OCI-LY3 (cell line): ENCODE results near the gene PFN1.

Source experiments
- H2AFZ ChIP-seq: fragments of 200-600, 300-600 bp; shearing (Covaris generic); 2 replicates; pipeline ENCODE4 v1.6.0; 2014; ENCODE audit warnings: antibody characterized with exemption, low read depth, low read length
- H3K27ac ChIP-seq: fragments of 200-600, 300-600 bp; sonication (generic); 2 replicates; pipeline ENCODE4 v1.5.1; 2014; ENCODE audit warnings: mild to moderate bottlenecking, low read length, moderate library complexity, mixed read lengths
- H3K27me3 ChIP-seq: fragments of 200-600, 300-600 bp; sonication (generic); 2 replicates; pipeline ENCODE4 v1.6.1; 2014; ENCODE audit warnings: low read depth, low read length, mixed read lengths
- H3K36me3 ChIP-seq: fragments of 200-600, 300-600 bp; sonication (generic); replicated peaks from 2 replicates; pipeline ENCODE3; 2014; ENCODE audit warnings: low read depth, low read length, mixed read lengths
- H3K4me1 ChIP-seq: fragments of 300-600, 200-600 bp; sonication (generic); 2 replicates; pipeline ENCODE4 v1.6.1; 2014; ENCODE audit warnings: low read length, mixed read lengths
- H3K4me2 ChIP-seq: fragments of 200-600, 300-600 bp; sonication (generic); 2 replicates; pipeline ENCODE4 v1.6.1; 2014; ENCODE audit warnings: low read length, mixed read lengths
- H3K4me3 ChIP-seq: fragments of 300-600, 200-600 bp; sonication (generic); 2 replicates; pipeline ENCODE4 v1.5.1; 2014; ENCODE audit warnings: antibody characterized with exemption, mild to moderate bottlenecking, low read length, moderate library complexity
- H3K79me2 ChIP-seq: fragments of 300-600, 200-600 bp; shearing (Covaris generic); 2 replicates; pipeline ENCODE4 v1.6.1; 2014; ENCODE audit warnings: mild to moderate bottlenecking, low read length, mixed read lengths
- H3K9ac ChIP-seq: fragments of 300-600, 200-600 bp; shearing (Covaris generic); 2 replicates; pipeline ENCODE4 v1.6.0; 2014; ENCODE audit warnings: mild to moderate bottlenecking, low read length, moderate library complexity
- H3K9me3 ChIP-seq: fragments of 200-600, 300-600 bp; shearing (Covaris generic); 2 replicates; pipeline ENCODE4 v1.6.1; 2014; ENCODE audit warnings: low read length, mixed read lengths; ENCODE audit not compliant: insufficient read depth
- H4K20me1 ChIP-seq: fragments of 200-600, 300-600 bp; sonication (generic); 2 replicates; pipeline ENCODE4 v1.6.1; 2016; ENCODE audit warnings: low read length, mixed read lengths; ENCODE audit not compliant: insufficient read depth
- EZH2phosphoT487 ChIP-seq: fragments of 200-600 bp; shearing (Covaris generic); IDR thresholded peaks from 2 replicates; pipeline ENCODE4 v1.6.1; 2018; ENCODE audit warnings: antibody characterized with exemption, mixed run types, low read depth
- TF ChIP-seq, protein P1 (sequence below): fragments of 200-600, 300-600 bp; sonication (generic); IDR thresholded peaks from 2 replicates; pipeline ENCODE4 v1.5.1; 2014; ENCODE audit warnings: antibody characterized with exemption, low read length, low read depth

Gene PFN1

DNA sequence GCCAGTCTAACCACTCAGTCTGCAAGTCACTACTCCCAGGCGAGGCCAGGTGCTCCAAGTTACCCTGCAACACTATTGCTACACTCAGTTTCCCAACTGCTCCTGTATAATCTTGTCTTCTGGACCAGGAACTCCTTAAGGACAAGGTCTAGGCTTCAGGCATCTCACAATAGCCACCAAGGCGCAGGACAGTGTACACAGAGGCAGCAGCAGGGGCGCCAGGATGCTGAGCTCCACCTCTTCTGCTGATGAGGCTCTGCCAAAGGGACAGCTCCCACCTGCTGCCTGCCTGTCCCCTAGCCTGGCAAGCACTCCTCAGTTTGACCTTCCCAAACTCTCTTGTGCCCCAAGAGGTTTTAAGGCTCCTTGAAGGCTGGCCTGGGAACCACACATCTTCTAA lies 11.9 kb downstream of the PFN1 start:
- H3K36me3 ChIP-seq, result peaks cover 16% of the 10 kb centered on the region
- H2AFZ ChIP-seq, result no peak overlapping the region
- H3K9me3 ChIP-seq, result no peaks in the 10 kb centered on the region
- no peak overlapping the region for H3K27ac ChIP-seq
- no peak overlapping the region for H3K9ac ChIP-seq
- no peak overlapping the region for H3K4me2 ChIP-seq
- TF ChIP-seq EZH2phosphoT487, result no peak
- TF ChIP-seq, protein P1, sequence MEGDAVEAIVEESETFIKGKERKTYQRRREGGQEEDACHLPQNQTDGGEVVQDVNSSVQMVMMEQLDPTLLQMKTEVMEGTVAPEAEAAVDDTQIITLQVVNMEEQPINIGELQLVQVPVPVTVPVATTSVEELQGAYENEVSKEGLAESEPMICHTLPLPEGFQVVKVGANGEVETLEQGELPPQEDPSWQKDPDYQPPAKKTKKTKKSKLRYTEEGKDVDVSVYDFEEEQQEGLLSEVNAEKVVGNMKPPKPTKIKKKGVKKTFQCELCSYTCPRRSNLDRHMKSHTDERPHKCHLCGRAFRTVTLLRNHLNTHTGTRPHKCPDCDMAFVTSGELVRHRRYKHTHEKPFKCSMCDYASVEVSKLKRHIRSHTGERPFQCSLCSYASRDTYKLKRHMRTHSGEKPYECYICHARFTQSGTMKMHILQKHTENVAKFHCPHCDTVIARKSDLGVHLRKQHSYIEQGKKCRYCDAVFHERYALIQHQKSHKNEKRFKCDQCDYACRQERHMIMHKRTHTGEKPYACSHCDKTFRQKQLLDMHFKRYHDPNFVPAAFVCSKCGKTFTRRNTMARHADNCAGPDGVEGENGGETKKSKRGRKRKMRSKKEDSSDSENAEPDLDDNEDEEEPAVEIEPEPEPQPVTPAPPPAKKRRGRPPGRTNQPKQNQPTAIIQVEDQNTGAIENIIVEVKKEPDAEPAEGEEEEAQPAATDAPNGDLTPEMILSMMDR, result no peak
- no peaks in the 10 kb centered on the region for H4K20me1 ChIP-seq
- H3K79me2 ChIP-seq, result peaks cover 28% of the 10 kb centered on the region
- no peaks in the 10 kb centered on the region for H3K27me3 ChIP-seq
- H3K4me3 ChIP-seq, result no peak overlapping the region
- peaks cover 11% of the 10 kb centered on the region for H3K4me1 ChIP-seq

DNA sequence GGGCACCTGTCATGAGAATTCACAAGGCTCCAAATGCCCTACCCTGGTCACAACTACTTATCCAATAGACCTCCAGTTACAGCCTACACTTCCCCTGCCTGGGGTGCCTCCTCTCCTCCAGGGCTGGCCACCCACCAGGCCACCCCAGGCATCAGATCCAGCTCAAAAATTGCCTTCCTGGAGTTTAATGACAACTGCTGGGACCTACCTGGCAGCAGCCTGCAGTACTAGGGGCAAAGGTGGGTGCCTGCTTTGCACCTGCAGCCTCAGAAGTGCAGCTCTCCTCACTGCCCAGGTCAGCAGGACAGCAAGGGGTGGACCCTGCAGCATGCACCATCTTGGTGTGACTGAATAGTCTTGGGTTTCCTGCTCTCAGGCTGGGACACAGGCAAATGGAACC lies 12.7 kb downstream of the PFN1 start:
- H3K4me1 ChIP-seq, result peaks cover 7% of the 10 kb centered on the region
- peaks cover 13% of the 10 kb centered on the region for H3K36me3 ChIP-seq
- TF ChIP-seq EZH2phosphoT487, result no peak
- TF ChIP-seq, protein P1, result no peak
- H3K27ac ChIP-seq, result no peak overlapping the region
- H3K9me3 ChIP-seq, result no peaks in the 10 kb centered on the region
- H3K79me2 ChIP-seq, result peaks cover 20% of the 10 kb centered on the region
- H3K9ac ChIP-seq, result no peak overlapping the region
- no peaks in the 10 kb centered on the region for H3K27me3 ChIP-seq
- H3K4me3 ChIP-seq, result no peak overlapping the region
- H3K4me2 ChIP-seq, result no peak overlapping the region
- H2AFZ ChIP-seq, result no peak overlapping the region
- H4K20me1 ChIP-seq, result no peaks in the 10 kb centered on the region

DNA sequence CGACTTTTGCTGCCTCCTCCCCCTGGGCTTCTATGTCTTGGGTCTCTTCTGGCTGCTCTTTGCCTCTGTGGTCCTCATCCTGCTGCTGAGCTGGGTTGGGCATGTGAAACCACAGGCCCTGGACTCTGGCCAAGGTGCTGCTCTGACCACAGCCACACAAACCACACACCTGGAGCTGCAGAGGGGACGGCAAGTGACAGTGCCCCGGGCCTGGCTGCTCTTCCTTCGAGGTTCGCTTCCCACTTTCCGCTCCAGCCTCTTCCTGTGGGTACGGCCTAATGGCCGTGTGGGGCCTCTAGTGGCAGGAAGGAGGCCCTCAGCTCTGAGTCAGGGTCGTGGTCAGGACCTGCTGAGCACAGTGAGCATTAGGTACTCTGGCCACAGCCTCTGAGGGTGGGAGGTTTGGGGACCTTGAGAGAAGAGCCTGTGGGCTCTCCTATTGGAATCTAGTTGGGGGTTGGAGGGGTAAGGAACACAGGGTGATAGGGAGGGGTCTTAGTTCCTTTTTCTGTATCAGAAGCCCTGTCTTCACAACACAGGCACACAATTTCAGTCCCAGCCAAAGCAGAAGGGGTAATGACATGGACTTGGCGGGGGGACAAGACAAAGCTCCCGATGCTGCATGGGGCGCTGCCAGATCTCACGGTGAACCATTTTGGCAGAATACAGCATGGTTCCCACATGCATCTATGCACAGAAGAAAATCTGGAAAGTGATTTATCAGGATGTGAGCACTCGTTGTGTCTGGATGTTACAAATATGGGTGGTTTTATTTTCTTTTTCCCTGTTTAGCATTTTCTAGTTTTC lies 14.0 kb downstream of the PFN1 start:
- TF ChIP-seq, protein P1, result no peak
- no peak for TF ChIP-seq EZH2phosphoT487
- Histone ChIP-seq H4K20me1 (no peaks in the 10 kb centered on the region), H3K4me3 (no peak overlapping the region), H3K9me3 (no peaks in the 10 kb centered on the region), H3K4me1 (peaks cover 7% of the 10 kb centered on the region), H3K36me3 (peaks cover 13% of the 10 kb centered on the region), H2AFZ (no peak overlapping the region), H3K4me2 (no peak overlapping the region), H3K9ac (no peak overlapping the region), H3K27me3 (no peaks in the 10 kb centered on the region), H3K27ac (no peak overlapping the region), H3K79me2 (peaks cover 15% of the 10 kb centered on the region)

DNA sequence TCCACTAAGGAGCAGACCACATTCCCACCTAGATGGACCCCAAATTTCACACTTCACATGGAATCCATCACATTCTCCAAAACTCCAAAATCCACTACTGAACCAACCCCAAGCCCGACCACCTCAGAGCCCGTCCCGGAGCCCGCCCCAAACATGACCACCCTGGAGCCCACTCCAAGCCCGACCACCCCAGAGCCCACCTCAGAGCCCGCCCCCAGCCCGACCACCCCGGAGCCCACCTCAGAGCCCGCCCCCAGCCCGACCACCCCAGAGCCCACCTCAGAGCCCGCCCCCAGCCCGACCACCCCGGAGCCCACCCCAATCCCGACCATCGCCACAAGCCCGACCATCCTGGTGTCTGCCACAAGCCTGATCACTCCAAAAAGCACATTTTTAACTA lies 14.7 kb downstream of the PFN1 start:
- Histone ChIP-seq H4K20me1 (no peaks in the 10 kb centered on the region), H2AFZ (no peak overlapping the region), H3K27ac (no peak overlapping the region), H3K27me3 (no peaks in the 10 kb centered on the region), H3K36me3 (peaks cover 13% of the 10 kb centered on the region), H3K79me2 (peaks cover 7% of the 10 kb centered on the region), H3K4me2 (no peak overlapping the region), H3K9ac (no peak overlapping the region), H3K9me3 (no peaks in the 10 kb centered on the region), H3K4me3 (no peak overlapping the region), H3K4me1 (peaks cover 3% of the 10 kb centered on the region)
- no peak for TF ChIP-seq EZH2phosphoT487
- TF ChIP-seq, protein P1, result no peak
